ENCODE results near the gene EIF1AX.

DNA sequence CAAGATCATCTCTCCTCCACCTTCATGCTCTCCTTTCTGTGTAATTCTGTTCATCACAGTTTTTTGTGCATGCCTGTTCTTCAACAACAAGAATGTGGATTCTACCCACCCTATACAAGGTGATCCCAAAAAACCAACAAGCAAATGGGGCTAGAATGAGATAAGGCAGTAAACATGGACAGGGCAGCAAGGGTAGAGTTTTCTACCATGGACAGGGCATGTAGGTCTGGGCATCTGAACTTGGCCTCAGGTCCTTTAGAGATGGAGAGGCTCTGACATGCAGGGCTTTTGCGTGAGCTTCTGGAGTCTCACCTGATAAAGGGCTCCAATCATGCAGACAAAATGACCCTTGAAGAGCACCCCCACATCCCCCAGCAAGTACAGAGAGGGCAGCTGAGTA is 61.4 kb downstream of the EIF1AX start:
- TF ChIP-seq POLR2AphosphoS5 (IDR thresholded peaks at IDR 0.05; ENCODE audit: borderline replicate concordance, low read depth, low read length) (no peak), EZH2 (IDR thresholded peaks at IDR 0.05) (no peak)
